Cerebellar cortex (tissue), 1 donor: Measurements from ENCODE around the gene VAV3.

Source experiments
- DNase-seq: peaks from one replicate; pipeline ENCODE4 v3.0.0-alpha.2; 2015; ENCODE audit warnings: low spot score

VAV3 gene

GRCh38 chr1:107572674-107573211 lies 392.2 kb downstream of the VAV3 start:
- peak; percentile 63 for DNase-seq

GRCh38 chr1:107570768-107571167 lies 394.2 kb downstream of the VAV3 start:
- no peak for DNase-seq

- DNase-seq, result no peak
Observed at GRCh38 chr1:107563441-107563840, 401.5 kb downstream of the VAV3 start.

GRCh38 chr1:107559881-107560280 lies 405.1 kb downstream of the VAV3 start:
- no peak for DNase-seq

GRCh38 chr1:107557095-107557494 lies 407.9 kb downstream of the VAV3 start:
- no peak for DNase-seq

GRCh38 chr1:107555578-107555977 lies 409.4 kb downstream of the VAV3 start:
- DNase-seq, result no peak

- no peak for DNase-seq
Observed at GRCh38 chr1:107552781-107553180, 412.2 kb downstream of the VAV3 start.

GRCh38 chr1:107551456-107551855 lies 413.5 kb downstream of the VAV3 start:
- peak; percentile 98 for DNase-seq

- DNase-seq, result no peak
Observed at GRCh38 chr1:107550358-107550757, 414.6 kb downstream of the VAV3 start.

GRCh38 chr1:107549152-107549810 lies 415.7 kb downstream of the VAV3 start:
- DNase-seq, result no peak

GRCh38 chr1:107548276-107548675 lies 416.7 kb downstream of the VAV3 start:
- DNase-seq, result no peak

GRCh38 chr1:107547363-107548155 lies 417.4 kb downstream of the VAV3 start:
- no peak for DNase-seq

- DNase-seq, result no peak
Observed at GRCh38 chr1:107546576-107546975, 418.4 kb downstream of the VAV3 start.

- DNase-seq, result no peak
Observed at GRCh38 chr1:107545879-107546278, 419.1 kb downstream of the VAV3 start.

- DNase-seq, result no peak
Observed at GRCh38 chr1:107545056-107545577, 419.9 kb downstream of the VAV3 start.

GRCh38 chr1:107544285-107544684 lies 420.7 kb downstream of the VAV3 start:
- no peak for DNase-seq

GRCh38 chr1:107541412-107541811 lies 423.6 kb downstream of the VAV3 start:
- DNase-seq, result no peak

GRCh38 chr1:107538502-107538901 lies 426.5 kb downstream of the VAV3 start:
- no peak for DNase-seq

- no peak for DNase-seq
Observed at GRCh38 chr1:107536266-107536665, 428.7 kb downstream of the VAV3 start.

GRCh38 chr1:107535091-107535490 lies 429.9 kb downstream of the VAV3 start:
- DNase-seq, result peak; percentile 72

GRCh38 chr1:107534632-107535031 lies 430.3 kb downstream of the VAV3 start:
- DNase-seq, result no peak

GRCh38 chr1:107533436-107533835 lies 431.5 kb downstream of the VAV3 start:
- no peak for DNase-seq

- DNase-seq, result no peak
Observed at GRCh38 chr1:107532318-107532717, 432.7 kb downstream of the VAV3 start.
